HL-60/S4 treated with retinoic acid at 250 ng/mL for 4 days and 3 days (cell line): Measurements from ENCODE around the gene IRF3.

ENCODE experiments used
- in situ Hi-C: fragments of 300-500 bp; cut with MboI; formaldehyde crosslinking; loops from 2 replicates; pipeline ENCODE4 v1.7.0; 2022; ENCODE audit warnings: low sequenced_read_pairs

Gene IRF3

DNA sequence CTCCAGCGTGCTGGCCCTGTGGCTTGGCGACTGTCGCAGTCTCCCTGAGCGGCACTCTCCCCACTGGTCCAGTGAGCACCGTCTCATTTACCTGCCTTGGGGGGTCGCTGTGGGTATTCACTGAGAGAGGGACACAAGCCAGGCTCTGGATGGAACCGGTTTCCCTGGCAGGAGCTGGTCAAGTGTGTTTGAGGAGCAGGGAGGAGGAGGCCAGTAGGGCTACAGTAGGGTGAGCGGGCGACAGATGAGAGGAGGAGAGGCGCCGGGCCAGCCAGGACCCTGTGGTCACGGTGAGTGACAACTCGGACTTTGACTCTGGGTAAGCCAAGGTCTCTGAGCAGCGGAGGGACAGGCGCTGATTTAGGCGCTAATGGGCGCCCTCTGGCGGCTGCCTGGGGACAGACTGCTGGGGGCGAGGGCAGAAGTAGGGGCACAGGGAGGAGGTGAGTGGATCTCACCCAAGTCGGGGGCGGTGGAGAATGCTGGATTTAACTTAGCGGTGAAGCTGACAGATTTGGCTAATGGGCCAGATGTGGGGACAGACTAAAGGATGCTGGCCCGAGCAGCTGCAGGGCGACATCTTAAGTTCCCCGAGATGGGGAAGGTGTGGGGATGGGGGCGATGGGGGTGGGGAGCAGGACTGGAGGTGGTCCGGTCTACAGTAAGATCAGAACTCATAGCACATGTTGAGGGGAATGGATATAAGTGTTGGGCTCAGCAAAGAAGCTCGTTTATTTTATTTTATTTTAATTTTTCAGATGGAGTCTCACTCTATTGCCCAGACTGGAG is 6.7 kb upstream of the IRF3 start:
- in situ Hi-C loops = no loop called here

DNA sequence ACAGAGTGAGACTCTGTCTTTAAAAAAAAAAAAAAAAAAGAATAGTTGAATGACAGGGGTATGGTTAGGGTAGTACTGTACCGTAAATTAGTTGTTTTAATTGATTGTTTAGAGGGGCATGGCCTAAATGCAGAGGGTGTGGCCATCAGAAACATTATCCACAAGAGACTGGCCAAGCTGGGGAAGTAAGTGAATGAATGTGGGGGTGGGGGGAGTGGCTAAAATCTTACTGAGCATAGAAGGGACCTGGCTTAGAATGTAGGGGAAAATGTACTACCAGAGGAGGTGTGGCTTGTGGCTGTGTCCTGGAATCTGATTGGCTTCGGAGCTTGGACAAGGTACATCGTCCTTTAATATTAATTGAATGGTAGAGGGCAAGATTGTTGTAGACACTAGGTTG is 3.9 kb upstream of the IRF3 start:
- in situ Hi-C loops = no loop called here

DNA sequence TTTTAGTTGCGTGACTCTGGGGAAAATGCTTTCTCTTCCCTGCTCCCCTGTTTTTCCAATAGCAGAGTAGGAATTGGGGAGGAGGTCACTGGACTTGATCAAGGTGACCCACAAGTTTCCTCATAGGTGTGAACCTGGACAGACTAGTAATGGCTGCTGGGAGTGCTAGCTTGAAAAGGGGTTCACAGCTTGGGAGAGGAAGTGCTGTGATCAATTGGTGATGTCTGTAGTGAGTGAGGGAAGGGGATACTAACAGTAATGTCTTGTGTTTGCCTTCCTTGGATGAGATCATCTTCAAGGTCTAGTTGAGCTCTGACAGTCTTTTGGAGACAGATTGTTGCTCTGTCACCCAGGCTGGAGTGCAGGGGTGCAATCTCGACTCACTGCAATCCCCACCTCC is 1.8 kb upstream of the IRF3 start:
- in situ Hi-C loops = no loop called here

DNA sequence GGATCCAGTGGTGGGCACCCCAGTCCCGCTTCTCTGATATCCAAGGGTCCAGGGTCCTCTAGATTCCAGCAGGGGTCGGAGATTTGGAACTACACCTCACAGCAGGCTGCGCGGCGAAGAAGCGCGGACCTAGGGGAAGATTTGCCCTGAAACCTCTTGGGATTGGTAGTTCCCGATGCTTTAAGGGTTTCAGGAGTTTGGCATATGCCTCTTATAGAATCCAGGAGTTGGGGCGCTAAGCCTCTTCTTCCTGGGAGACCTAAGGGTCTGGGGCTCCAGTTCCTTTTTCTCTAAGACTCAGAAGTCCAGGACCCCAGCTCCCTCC is 425 bp upstream of the IRF3 start:
- in situ Hi-C loops = no loop called here

DNA sequence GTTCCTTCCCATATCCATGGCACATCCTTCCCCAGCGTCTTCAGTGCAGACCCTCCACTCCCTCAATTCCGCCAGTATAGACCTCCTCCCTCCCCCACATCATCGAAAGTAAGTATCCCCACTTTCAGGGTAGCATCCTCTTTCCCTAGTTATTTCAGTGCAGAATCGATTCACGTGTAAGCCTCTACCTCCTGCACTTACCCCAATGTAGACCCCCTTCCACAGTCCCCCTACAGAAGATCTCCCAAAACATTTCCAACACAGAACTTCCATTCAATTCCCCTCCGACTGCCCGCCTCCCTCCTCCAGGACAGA is 664 bp downstream of the IRF3 start:
- in situ Hi-C loops = no loop called here

DNA sequence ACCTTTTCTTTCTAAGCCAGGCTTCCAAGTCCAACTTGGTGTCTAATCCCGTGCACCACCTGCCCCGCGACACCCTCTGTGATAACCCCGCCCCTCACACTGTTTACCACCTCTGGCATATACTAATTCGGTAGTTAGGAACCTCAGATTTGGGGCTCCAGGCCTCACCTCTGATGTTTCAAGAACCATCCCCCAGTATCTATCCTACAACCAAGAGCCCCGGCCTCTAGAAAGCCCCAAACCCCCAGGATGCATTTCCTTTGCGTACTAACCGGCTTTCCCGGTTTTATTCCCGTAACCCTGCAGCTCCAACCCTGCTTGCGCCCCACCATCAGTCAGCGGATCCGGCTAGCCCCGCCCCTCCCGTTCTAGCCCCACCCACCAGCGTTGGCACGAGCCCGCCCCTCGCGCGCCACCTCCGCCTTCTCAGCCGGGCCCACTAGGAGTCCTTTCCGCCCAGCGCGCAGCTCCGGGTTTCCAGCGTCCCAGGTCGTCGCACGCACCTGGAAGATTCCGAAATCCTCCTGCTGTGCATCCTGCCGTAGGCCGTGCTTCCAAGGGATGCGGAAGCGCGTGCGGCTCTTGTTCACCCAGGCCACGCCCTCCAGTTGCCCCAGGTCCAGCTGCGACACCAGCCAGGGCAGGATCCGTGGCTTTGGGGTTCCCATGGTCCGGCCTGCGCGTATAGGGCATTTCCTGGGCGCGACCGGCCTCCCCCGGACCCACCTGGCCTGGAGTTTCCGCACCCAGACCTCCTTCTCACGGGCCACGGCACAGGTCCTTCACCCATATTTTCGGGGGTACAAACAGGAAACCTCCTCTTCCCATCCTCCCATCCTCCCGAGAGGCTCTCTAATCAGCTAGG is 1.3 kb downstream of the IRF3 start:
- in situ Hi-C loops = no loop called here

DNA sequence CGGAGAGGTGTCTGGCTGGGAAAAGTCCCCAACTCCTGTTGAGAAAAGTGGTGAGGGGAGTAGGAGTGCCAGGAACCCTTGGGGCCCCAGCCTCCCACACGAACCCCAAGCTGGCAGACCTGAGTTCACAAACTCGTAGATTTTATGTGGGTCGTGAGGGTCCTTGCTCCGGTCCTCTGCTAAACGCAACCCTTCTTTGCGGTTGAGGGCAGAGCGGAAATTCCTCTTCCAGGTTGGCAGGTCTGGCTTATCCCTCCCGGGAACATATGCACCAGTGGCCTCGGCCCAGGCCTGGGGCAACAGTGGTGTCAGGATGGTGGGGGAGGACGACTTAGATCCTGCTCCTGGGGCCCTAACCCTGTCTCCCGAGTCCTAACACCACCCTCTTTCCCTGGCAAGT is 2.4 kb downstream of the IRF3 start:
- in situ Hi-C loops = no loop called here

DNA sequence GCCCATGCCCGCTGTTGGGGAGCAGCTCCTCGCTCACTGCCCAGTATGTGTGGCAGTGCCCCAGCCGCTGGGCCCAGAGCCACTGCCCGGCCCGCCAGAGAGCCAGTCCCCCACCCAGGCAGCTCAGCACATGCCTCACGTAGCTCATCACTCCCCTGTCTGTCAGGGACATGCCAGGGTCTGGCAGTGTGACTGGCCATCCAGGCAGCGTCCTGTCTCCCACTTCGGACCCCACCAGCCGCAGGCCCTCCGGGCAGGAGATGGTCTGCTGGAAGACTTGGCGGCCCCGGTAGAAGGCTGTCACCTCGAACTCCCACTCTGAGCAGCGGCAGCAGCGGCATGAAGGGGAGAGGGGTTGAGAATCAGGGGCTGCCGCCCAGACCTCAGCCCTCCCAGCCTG is 3.6 kb downstream of the IRF3 start:
- in situ Hi-C loops = no loop called here

DNA sequence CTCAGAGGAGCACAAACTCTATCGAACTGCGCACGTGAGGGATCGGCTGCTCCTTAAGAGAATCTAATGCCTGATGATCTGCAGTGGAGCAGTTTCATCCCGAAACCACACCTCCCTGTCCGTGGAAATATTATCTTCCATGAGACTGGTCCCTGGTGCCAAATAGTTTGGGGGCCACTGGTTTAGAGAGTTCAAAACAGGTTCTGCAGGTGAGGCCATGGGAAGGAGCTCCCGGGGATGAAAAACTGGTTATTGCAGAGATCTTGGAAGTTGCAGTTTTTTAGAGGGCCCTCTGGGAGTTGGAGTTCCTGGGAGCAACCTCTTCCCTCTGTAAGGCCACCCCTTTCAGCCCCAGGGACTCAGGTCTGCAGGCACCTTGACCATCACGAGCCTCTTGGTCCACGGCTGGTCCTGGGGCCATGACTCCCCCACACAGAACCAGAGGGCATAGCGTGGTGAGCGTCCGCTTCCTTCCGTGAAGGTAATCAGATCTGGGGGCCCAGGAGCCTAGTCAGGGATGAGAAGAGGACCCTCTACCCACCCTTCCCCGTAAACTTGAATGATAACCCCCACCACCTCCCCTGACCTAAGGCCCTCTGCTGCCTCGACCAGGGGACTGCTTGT is 5.2 kb downstream of the IRF3 start:
- in situ Hi-C loops = no loop called here

DNA sequence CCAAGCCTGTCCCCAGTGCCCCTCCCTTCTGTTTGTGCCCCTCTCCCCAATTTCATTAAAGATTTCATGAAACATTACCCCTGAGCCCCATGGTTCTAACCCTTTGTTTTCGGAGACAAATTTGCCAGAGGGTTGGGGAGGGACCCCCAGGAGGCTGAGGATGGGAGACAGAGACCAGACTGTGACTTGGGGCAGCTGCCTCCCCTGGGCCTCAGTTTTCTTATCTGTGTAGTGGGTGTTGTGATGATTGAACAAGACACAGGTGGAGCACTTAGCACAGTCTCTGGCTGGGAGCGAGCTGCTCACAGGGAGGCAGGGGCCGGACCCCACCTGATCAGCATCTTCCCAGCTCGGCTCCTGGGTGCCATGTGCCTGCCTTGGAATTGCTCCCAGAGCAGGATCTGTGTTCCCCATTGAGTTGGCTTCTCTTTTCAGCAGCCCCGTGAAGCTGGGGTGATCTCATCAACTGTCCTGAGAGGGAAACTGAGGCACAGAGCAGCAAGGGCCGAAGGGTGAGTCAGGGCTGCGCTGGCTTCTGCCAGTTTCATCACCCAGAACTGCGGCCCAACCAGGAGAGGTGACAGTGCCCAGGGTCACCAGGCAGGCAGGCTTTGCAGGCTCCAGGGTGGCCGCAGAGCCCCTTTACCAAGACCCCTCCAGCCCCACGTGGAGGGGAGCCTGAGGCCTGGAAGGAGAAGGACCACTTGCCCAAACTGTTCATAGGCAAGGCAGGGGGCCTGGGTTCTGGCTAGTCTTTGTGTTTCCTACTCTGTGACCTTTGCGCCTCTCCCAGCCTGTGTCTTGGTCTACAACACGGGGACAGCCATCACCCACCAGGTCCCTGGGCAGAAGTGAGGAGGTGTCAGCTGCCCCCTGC is 6.9 kb downstream of the IRF3 start:
- in situ Hi-C loops = no loop called here

DNA sequence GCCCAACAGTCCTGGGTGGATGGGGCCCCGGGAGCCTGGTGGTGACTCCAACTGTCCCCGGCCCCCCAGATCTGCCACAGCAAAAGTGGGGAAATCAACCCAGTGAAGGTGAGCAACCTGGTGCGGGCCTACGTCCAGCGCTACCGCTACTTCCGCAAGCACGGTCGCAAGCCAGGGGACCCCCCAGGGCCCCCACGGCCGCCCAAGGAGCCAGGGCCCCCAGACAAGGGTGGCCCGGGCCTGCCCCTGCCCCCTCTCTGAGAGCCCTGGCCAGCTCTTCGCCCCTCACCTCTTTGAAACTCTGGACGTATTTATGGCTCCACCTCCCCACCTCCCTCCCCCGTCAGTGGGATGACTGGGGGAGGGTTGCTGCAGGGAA is 7.5 kb downstream of the IRF3 start:
- in situ Hi-C loops = no loop called here

DNA sequence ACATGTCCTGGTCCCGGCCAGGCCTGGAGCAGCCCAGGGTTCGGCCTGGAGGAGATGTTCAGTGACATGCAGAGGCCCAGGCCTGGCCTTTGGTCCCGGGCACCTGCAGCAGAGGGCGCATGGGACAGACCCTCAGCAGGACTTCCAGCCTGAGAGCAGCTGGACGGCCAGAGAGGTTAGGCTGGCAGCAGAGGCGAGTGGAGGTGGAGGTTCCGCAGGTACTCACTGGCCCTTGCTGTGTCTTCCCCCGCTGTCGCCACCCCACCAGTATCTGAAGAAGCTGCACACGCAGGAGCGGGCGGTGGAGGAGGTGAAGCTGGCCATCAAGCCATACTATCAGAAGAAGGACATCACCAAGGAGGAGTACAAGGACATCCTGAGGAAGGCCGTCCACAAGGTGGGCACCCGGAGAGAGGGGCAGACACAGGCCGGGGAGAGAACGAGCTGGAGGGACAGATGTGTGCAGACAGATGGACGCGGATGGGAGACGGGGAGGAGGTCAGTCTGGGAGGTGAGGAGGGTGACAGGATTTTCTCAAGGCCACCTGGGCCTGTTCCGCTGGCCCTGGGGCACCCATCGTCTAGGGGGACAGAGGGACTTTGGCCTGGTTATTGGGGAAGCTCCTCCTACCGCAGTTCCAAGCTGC is 8.0 kb downstream of the IRF3 start:
- in situ Hi-C loops = no loop called here

DNA sequence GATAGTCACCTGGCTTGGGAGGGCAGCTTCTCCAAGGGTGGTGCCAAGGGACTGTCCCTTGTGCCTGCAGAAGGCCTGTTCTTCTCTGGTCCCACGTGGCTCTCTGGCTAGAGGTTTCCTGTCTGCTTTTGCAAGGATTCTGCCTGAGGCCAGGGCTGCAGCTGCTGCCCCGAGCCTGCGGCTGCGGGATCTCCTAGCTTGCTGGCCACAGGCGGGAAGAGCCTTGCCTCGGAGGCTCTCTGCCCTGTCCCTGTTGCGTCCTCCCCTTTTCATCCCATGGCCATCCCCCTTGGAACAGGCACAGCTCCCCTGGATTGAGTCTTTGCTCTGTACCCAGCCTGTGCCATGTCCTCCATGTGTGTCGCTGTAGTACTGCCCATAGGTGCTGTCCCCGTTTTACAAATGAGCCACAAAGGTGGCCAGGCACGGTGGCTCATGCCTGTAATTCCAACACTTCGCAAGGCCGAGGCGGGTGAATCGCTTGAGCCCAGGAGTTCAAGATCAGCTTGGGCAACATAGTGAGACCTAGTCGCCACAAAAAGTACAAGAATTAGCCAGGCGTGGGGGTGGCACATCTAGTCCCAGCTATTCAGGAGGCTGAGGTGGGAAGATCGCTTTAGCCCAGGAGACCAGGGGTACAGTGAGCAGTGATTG is 9.1 kb downstream of the IRF3 start:
- in situ Hi-C loops = no loop called here

DNA sequence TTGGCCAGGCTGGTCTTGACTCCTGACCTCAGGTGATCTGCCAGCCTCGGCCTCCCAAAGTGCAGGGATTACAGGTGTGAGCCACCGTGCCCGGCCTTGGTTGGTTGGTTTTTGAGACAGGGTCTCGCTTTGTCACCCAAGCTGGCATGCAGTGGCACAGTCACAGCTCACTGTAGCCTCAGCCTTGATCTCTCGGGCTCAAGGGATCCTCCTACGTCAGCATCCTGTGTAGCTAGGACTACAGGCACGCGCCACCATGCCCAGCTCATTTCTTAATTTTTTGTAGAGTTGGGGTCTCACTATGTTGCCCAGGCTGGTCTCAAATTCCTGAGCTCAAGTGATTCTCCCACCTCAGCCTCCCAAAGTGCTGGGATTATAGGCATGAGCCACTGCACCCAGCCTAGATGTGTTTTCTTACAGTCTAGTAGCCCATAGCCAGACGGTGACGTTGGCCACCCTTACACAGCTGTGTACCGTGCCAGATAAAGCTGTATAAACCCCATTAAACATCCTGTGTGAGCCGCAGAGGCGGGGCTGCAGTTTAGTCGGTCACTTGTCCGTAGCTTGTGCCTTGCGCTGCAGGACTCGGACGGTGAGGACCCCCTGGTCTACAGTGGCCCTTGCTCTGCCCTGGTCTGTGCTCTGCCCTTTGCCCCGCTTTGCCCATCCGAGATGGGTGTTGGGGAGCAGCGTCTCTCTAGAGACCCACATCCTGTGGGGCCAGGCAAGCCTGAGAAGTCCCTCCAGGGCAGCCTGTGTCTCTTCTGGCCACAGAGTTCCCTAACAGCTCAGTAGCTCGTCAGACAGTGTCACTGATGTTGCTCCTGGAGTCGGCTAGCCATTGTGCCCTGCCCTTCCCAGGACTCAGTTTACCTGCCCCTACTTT is 9.8 kb downstream of the IRF3 start:
- in situ Hi-C loops = no loop called here

DNA sequence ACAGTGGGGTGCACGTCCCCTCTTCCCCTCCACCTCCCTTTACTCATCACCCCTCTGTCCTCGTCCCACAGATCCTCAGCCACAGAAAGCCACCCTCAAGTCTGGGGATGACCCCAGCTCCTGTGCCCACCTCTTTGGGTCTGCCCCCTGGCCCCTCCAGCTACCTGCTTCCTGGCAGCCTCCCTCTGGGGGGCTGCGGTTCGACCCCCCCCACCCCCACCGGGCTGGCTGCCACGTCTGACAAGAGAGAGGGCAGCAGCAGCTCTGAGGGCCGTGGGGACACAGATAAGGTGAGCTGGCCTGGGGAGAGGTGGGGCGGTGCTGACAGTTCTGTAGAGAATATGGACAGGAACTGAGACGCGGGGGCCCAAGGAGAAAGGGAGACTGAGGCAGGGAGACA is 11.1 kb downstream of the IRF3 start:
- in situ Hi-C loops = no loop called here

DNA sequence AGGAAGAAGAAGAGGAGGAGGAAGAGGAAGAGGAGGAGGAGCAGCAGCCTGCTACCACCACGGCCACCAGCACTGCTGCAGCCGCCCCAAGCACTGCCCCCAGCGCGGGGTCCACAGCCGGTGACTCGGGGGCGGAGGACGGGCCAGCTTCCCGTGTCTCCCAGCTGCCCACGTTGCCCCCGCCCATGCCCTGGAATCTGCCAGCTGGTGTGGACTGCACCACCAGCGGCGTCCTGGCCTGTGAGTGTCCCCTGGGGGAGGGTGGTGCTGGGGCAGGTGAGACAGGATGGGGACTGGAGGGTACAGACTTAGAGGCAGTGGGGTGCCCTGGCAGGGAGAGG is 12.2 kb downstream of the IRF3 start:
- in situ Hi-C loops = no loop called here

DNA sequence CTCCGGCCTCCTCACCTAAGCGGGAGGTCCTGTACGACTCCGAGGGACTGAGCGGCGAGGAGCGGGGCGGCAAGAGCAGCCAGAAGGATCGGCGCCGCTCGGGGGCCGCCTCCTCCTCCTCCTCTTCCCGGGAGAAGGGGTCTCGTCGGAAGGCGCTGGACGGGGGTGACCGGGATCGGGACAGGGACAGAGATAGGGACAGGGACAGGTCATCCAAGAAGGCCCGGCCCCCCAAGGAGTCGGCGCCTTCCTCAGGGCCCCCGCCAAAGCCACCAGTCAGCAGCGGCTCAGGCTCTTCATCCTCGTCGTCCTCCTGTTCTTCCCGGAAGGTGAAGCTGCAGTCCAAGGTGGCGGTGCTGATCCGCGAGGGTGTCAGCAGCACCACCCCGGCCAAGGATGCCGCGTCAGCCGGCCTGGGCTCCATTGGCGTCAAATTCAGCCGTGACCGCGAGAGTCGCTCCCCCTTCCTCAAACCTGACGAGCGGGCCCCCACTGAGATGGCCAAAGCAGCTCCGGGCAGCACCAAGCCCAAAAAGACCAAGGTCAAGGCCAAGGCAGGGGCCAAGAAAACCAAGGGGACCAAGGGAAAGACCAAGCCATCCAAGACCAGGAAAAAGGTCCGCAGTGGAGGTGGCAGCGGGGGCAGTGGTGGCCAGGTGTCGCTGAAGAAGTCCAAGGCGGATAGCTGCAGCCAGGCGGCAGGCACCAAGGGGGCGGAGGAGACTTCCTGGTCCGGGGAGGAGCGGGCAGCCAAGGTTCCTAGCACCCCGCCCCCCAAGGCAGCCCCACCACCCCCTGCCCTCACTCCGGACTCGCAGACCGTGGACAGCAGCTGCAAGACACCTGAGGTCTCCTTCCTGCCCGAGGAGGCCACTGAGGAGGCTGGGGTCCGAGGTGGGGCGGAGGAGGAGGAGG is 12.8 kb downstream of the IRF3 start:
- in situ Hi-C loops = no loop called here

DNA sequence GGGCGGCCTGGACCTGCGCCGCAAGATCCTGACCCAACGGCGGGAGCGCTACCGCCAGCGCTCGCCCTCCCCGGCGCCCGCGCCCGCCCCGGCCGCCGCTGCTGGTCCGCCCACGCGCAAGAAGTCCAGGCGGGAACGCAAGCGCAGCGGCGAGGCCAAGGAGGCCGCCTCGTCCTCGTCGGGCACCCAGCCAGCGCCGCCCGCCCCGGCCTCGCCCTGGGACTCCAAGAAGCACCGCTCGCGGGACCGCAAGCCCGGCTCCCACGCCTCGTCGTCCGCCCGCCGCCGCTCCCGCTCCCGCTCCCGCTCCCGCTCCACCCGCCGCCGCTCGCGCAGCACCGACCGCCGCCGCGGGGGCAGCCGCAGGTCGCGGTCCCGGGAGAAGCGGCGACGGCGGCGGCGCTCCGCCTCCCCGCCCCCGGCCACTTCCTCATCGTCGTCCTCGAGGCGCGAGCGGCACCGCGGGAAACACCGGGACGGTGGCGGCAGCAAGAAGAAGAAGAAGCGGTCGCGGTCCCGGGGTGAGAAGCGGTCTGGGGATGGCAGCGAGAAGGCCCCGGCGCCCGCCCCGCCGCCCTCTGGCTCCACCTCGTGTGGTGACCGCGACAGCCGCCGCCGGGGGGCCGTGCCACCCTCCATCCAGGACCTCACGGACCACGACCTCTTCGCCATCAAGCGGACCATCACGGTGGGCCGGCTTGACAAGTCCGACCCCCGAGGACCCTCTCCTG is 13.7 kb downstream of the IRF3 start:
- in situ Hi-C loops = no loop called here
